OCI-LY1 (cell line): ENCODE measurements around the gene ZDHHC14.

Experiments
- H2AFZ ChIP-seq: fragments of 200-600 bp; sonication (generic), shearing (Covaris generic); 2 replicates; pipeline ENCODE4 v1.6.0; 2014; ENCODE audit warnings: antibody characterized with exemption, mild to moderate bottlenecking, low read length
- H3F3A ChIP-seq: fragments of 200-600 bp; sonication (generic), shearing (Covaris generic); 2 replicates; pipeline ENCODE4 v1.6.0; 2014; ENCODE audit warnings: mild to moderate bottlenecking, antibody characterized with exemption, low read length, moderate library complexity; ENCODE audit not compliant: insufficient read depth
- H3K27ac ChIP-seq: fragments of 200-600 bp; sonication (generic); 2 replicates; pipeline ENCODE4 v1.5.1; 2014; ENCODE audit warnings: low read length, mixed run types, mild to moderate bottlenecking, low read depth; ENCODE audit not compliant: poor library complexity, severe bottlenecking
- H3K27me3 ChIP-seq: fragments of 200-600 bp; sonication (generic); 2 replicates; pipeline ENCODE4 v1.6.0; 2014; ENCODE audit warnings: antibody characterized with exemption, mild to moderate bottlenecking, low read length, moderate library complexity; ENCODE audit not compliant: insufficient read depth
- H3K36me3 ChIP-seq: fragments of 200-600 bp; sonication (generic); 2 replicates; pipeline ENCODE4 v1.6.1; 2014; ENCODE audit warnings: mild to moderate bottlenecking, antibody characterized with exemption, low read length, moderate library complexity, mixed read lengths; ENCODE audit not compliant: insufficient read depth
- H3K4me1 ChIP-seq: fragments of 200-600 bp; sonication (generic); 2 replicates; pipeline ENCODE4 v1.5.1; 2014; ENCODE audit warnings: mild to moderate bottlenecking, low read length, moderate library complexity; ENCODE audit not compliant: insufficient read depth, severe bottlenecking
- H3K4me2 ChIP-seq: fragments of 200-600 bp; sonication (generic), shearing (Covaris generic); 2 replicates; pipeline ENCODE4 v1.6.1; 2014; ENCODE audit warnings: low read length
- H3K4me3 ChIP-seq: fragments of 200-600 bp; sonication (generic); 2 replicates; pipeline ENCODE4 v1.5.1; 2014; ENCODE audit warnings: low read length, low read depth, mild to moderate bottlenecking, mixed read lengths; ENCODE audit not compliant: poor library complexity, severe bottlenecking
- H3K79me2 ChIP-seq: fragments of 200-600 bp; shearing (Covaris generic); 2 replicates; pipeline ENCODE4 v1.6.1; 2016; ENCODE audit warnings: mixed run types, low read length, mixed read lengths; ENCODE audit not compliant: insufficient read depth
- H3K9ac ChIP-seq: fragments of 200-600 bp; sonication (generic), shearing (Covaris generic); 2 replicates; pipeline ENCODE4 v1.6.1; 2014; ENCODE audit warnings: mild to moderate bottlenecking, low read length, mixed read lengths
- H3K9me2 ChIP-seq: fragments of 200-600 bp; sonication (generic), shearing (Covaris generic); 2 replicates; pipeline ENCODE4 v1.6.1; 2014; ENCODE audit warnings: low read depth, mild to moderate bottlenecking, low read length, mixed read lengths
- H3K9me3 ChIP-seq: fragments of 200-600 bp; shearing (Covaris generic); 2 replicates; pipeline ENCODE4 v1.6.1; 2014; ENCODE audit warnings: low read length, mixed read lengths
- H4K20me1 ChIP-seq: fragments of 200-600 bp; sonication (generic), shearing (Covaris generic); 2 replicates; pipeline ENCODE4 v1.6.0; 2016; ENCODE audit warnings: mild to moderate bottlenecking, low read length; ENCODE audit not compliant: insufficient read depth
- CTCF ChIP-seq: fragments of 200-600 bp; sonication (generic), shearing (Covaris generic); IDR thresholded peaks from 2 replicates; pipeline ENCODE4 v1.5.1; 2017; ENCODE audit warnings: mild to moderate bottlenecking, antibody characterized with exemption, low read length, moderate library complexity, mixed read lengths
- EZH2 ChIP-seq: fragments of 200-600 bp; sonication (generic), shearing (Covaris generic); IDR thresholded peaks from 2 replicates; pipeline ENCODE4 v1.8.0; 2017; ENCODE audit warnings: borderline replicate concordance, mixed run types, mild to moderate bottlenecking, antibody characterized with exemption, low read length, moderate library complexity, mixed read lengths

The ZDHHC14 gene

DNA sequence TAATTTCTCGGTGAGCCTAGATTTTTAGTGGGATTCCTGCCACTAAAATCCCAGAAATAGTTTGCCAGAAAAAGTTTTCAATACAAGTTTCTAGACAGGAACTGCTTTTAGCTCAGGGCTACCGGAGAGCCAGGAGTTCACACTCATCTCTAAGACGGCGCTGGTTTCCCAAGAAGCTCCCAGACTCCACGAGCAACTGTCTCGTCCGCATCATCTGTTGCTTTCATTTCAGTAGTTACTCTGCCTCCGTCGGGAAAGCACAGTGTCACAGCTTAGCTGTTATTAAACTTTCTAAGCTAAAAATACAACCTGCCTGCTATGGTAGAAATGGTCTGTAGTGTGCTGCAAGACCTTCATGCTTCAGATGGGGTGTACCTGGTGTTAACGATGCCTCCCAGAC is 244.8 kb downstream of the ZDHHC14 start:
- H3K9ac ChIP-seq: no peak overlapping the region
- H3K9me3 ChIP-seq: no peaks in the 10 kb centered on the region
- no peaks in the 10 kb centered on the region for H3F3A ChIP-seq
- no peak overlapping the region for H3K4me2 ChIP-seq
- no peaks in the 10 kb centered on the region for H3K36me3 ChIP-seq
- no peak overlapping the region for H3K4me3 ChIP-seq
- no peaks in the 10 kb centered on the region for H3K4me1 ChIP-seq
- no peaks in the 10 kb centered on the region for H3K79me2 ChIP-seq
- no peak overlapping the region for H3K27ac ChIP-seq
- no peak for TF ChIP-seq EZH2
- TF ChIP-seq CTCF: no peak
- peaks cover 7% of the 10 kb centered on the region; the same call in 1 of the 2 replicates for H3K27me3 ChIP-seq
- no peaks in the 10 kb centered on the region for H3K9me2 ChIP-seq
- H2AFZ ChIP-seq: no peak overlapping the region
- H4K20me1 ChIP-seq: no peaks in the 10 kb centered on the region

DNA sequence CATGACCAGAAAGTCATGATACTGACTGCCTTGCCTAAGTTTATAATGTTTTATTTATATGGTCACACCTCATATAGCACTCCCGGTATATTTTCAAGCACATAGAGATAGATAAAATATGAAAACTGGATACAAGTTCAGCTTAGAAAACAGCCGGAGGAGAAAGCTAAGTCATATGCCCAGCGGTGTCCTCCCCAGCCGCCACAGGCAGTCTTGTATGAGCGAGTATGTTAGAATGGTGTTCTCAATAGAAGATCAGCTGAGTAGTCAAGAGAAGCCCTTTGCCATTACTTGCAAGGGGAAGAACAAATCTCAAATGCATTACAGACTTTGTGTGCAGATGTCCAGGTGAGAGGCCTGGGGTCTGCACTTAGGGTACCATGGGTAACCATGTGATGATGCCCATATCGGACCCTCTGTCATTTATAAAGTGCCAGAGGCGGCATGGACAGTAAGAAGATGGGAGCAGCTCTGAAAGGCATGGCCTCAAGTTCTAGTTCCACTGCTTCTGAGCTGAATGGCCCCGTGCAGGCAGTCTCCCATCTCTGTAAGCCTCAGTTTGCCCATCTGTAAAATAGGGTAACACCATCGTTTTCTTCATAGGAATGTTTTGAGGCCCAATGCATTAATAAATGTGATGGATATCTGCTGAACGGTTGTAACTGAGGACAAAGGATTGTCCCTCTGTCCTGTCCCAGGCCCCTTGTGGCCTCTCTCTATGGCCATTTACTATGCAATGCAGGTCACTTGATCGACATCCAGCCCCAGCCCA is 246.4 kb downstream of the ZDHHC14 start:
- Histone ChIP-seq H3K9me2 (no peaks in the 10 kb centered on the region), H3K9me3 (no peaks in the 10 kb centered on the region), H3K27ac (no peak overlapping the region), H3K27me3 (no peaks in the 10 kb centered on the region), H3K9ac (no peak overlapping the region), H3F3A (no peaks in the 10 kb centered on the region), H3K4me2 (no peak overlapping the region), H2AFZ (no peak overlapping the region), H3K4me3 (no peak overlapping the region), H3K79me2 (no peaks in the 10 kb centered on the region), H3K36me3 (no peaks in the 10 kb centered on the region), H3K4me1 (no peaks in the 10 kb centered on the region), H4K20me1 (no peaks in the 10 kb centered on the region)
- no peak for TF ChIP-seq CTCF
- TF ChIP-seq EZH2: no peak

DNA sequence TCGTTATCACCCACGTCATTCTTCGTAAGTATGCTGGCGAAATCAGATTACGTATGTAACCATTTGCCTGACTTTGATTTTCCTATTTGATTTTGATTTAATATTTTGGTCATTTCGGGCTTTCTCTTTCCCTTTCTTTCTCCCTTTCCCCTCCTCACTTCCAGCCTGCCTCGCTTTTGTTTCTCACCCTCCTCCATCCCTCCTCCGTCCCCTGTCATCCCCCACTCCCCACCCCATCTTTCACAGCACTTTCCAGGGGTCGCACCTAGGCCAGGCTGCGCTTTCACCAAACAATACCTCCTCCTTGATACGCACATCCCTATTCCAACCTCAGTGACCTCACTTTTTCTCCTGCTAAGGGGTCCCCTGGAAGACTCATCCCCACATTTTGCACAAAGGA is 247.5 kb downstream of the ZDHHC14 start:
- Histone ChIP-seq H3K4me2 (no peak overlapping the region), H3K36me3 (no peaks in the 10 kb centered on the region), H3K9me2 (no peaks in the 10 kb centered on the region), H2AFZ (no peak overlapping the region), H3K4me3 (no peak overlapping the region), H3K9me3 (no peaks in the 10 kb centered on the region), H3K27ac (no peak overlapping the region), H3K9ac (no peak overlapping the region), H4K20me1 (no peaks in the 10 kb centered on the region), H3K27me3 (no peaks in the 10 kb centered on the region), H3F3A (no peaks in the 10 kb centered on the region), H3K4me1 (no peaks in the 10 kb centered on the region), H3K79me2 (no peaks in the 10 kb centered on the region)
- TF ChIP-seq CTCF (no peak), EZH2 (no peak)
